Measurements from ENCODE around the gene MMEL1. TPM values are rescaled to one million over a fixed set of nuclear protein-coding genes. Genes with fewer than 3 reads are reported as not detected.

Gene MMEL1
- polyA plus RNA-seq, 1 of the 3 experiments (the other 2 are of a cell fraction) = 0.16 TPM

DNA sequence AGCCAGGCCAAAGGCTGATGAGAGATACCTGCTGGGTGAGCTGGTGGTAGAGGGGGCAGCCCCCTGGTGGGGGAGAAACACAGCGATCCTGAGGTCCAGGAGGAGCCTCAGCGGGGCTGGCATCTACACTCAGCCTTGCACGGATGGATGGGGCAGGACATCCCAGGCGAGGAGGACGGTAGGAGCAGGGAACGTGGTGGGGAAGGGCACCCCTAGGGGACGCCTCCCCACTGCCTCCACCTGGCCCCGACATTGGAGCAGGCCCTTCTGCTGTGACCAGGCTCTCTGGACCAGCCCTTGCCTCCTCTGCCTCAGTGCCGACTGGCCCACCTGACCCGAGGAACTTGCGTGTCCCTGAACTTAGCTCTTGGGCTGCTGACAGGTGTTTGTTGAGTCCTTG lies 6.4 kb upstream of the MMEL1 start:
- Histone ChIP-seq H3K9me2 (no peaks in the 10 kb centered on the region), H3K4me1 (ENCODE audit: control insufficient read depth in 1 of 2, insufficient read depth in 2 of 2, low read depth in 1 of 2, low read length in 1 of 2) (peaks cover 0 to 22% of the 10 kb centered on the region in 2 experiments; a peak in 1 of 4 replicates), H3F3A (replicated peaks; ENCODE audit: insufficient read depth) (no peaks in the 10 kb centered on the region), H4K20me1 (ENCODE audit: insufficient read depth) (no peaks in the 10 kb centered on the region), H3K27me3 (ENCODE audit: insufficient read depth) (no peaks in the 10 kb centered on the region), H3K4me2 (no peak overlapping the region), H3K4me3 (ENCODE audit: low read depth in 2 of 2, low read length in 1 of 2) (no peak overlapping the region), H3K27ac (ENCODE audit: low read depth in 2 of 2, low read length in 1 of 2) (no peak overlapping the region), H3K36me3 (replicated peaks in 1 of 2; ENCODE audit: control insufficient read depth in 1 of 2, insufficient read depth in 2 of 2, low read length in 1 of 2) (no peaks in the 10 kb centered on the region), H2AFZ (ENCODE audit: low read depth) (no peak overlapping the region), H3K79me2 (ENCODE audit: insufficient read depth) (peaks cover 10% of the 10 kb centered on the region; the same call in 1 of the 2 replicates), H3K9ac (no peak overlapping the region), H3K9me3 (no peaks in the 10 kb centered on the region)
- 30% methylated on average over 6 of the region's 11 CpGs for WGBS (ENCODE audit: low lambda C conversion rate)
- POLR2A ChIA-PET = no interaction called here
- TF ChIP-seq POLR2AphosphoS5 (IDR thresholded peaks at IDR 0.05; ENCODE audit: low read depth, low read length) = no peak; the same call in 1 of the 2 replicates
- no peak for TF ChIP-seq EP300 (IDR thresholded peaks at IDR 0.05; ENCODE audit: borderline replicate concordance in 1 of 2, low read depth in 1 of 2, low read length in 1 of 2)
- TF ChIP-seq JUND (IDR thresholded peaks at IDR 0.05) = no peak
- TF ChIP-seq RCOR1 (IDR thresholded peaks at IDR 0.05; ENCODE audit: low read length) = no peak
- no peak for TF ChIP-seq TAF1 (IDR thresholded peaks at IDR 0.05; ENCODE audit: borderline replicate concordance, low read depth, low read length)
- peak; percentile 39 for DNase-seq
- CTCF ChIA-PET = interaction anchor here (1.1 kb wide), 1 partner anchor 23 kb away, joined by 3 read pairs; no protein-coding TSS in a partner anchor

DNA sequence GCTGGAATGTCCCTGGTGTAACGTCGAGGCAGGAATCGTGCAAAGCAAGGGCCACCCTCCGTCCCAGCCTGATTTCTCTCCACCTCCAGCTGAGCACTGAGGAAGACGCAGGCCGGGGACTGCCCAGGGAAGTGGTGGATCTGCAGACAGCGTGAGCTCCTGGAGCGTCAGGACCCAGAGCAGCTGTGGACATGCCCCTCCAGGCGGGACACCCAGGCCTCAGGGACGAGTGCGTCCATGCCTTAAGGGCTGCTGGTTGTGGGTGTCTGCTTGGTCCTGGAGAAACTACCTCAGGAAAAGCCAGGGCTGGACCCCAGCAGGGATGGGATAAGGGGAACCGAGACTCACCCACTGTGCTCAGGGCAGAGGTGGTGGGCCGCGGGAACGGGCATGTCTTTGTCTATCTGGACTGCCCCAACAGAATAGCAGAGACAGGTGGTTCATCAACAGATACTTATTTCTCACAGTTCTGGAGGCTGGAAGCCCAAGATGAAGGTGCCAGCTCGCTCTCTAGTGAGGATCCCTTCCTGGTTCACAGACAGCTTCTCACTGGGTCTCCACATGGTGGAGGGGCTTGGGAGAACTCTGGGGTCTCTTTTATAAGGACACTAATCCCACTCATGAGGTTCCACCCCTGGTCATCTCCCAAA lies 5.8 kb upstream of the MMEL1 start:
- Histone ChIP-seq H3K4me1 (ENCODE audit: control insufficient read depth in 1 of 2, insufficient read depth in 2 of 2, low read depth in 1 of 2, low read length in 1 of 2) (peaks cover 0 to 20% of the 10 kb centered on the region in 2 experiments; a peak in 1 of 4 replicates), H3K27ac (ENCODE audit: low read depth in 2 of 2, low read length in 1 of 2) (no peak overlapping the region), H3K9me3 (no peaks in the 10 kb centered on the region), H3F3A (replicated peaks; ENCODE audit: insufficient read depth) (no peaks in the 10 kb centered on the region), H2AFZ (ENCODE audit: low read depth) (no peak overlapping the region), H3K4me2 (no peak overlapping the region), H3K27me3 (ENCODE audit: insufficient read depth) (no peaks in the 10 kb centered on the region), H3K9ac (no peak overlapping the region), H3K4me3 (ENCODE audit: low read depth in 2 of 2, low read length in 1 of 2) (no peak overlapping the region), H3K36me3 (replicated peaks in 1 of 2; ENCODE audit: control insufficient read depth in 1 of 2, insufficient read depth in 2 of 2, low read length in 1 of 2) (no peaks in the 10 kb centered on the region), H3K9me2 (no peaks in the 10 kb centered on the region), H4K20me1 (ENCODE audit: insufficient read depth) (no peaks in the 10 kb centered on the region), H3K79me2 (ENCODE audit: insufficient read depth) (peaks cover 10% of the 10 kb centered on the region; the same call in 1 of the 2 replicates)
- ChIA-PET POLR2A (interaction anchor here (1.3 kb wide), 1 partner anchor 9 kb away, joined by 3 read pairs; no protein-coding TSS in a partner anchor), CTCF (no interaction called here)
- no peak for DNase-seq
- WGBS (ENCODE audit: low lambda C conversion rate) = 12% methylated on average over 14 of the region's 16 CpGs
- TF ChIP-seq SIN3A (IDR thresholded peaks at IDR 0.05; ENCODE audit: borderline replicate concordance, low read depth, low read length) (no peak), MEF2A (IDR thresholded peaks at IDR 0.05; ENCODE audit: borderline replicate concordance, low read depth) (no peak), POLR2AphosphoS5 (IDR thresholded peaks at IDR 0.05; ENCODE audit: low read depth, low read length) (no peak), GABPA (IDR thresholded peaks at IDR 0.05; ENCODE audit: low read depth) (no peak), RXRA (IDR thresholded peaks at IDR 0.05; ENCODE audit: borderline replicate concordance, low read depth) (no peak), NRF1 (IDR thresholded peaks at IDR 0.05; ENCODE audit: low read depth, low read length) (no peak), SMC3 (IDR thresholded peaks at IDR 0.05; ENCODE audit: low read depth, low read length) (no peak)
- TF ChIP-seq, protein P1, sequence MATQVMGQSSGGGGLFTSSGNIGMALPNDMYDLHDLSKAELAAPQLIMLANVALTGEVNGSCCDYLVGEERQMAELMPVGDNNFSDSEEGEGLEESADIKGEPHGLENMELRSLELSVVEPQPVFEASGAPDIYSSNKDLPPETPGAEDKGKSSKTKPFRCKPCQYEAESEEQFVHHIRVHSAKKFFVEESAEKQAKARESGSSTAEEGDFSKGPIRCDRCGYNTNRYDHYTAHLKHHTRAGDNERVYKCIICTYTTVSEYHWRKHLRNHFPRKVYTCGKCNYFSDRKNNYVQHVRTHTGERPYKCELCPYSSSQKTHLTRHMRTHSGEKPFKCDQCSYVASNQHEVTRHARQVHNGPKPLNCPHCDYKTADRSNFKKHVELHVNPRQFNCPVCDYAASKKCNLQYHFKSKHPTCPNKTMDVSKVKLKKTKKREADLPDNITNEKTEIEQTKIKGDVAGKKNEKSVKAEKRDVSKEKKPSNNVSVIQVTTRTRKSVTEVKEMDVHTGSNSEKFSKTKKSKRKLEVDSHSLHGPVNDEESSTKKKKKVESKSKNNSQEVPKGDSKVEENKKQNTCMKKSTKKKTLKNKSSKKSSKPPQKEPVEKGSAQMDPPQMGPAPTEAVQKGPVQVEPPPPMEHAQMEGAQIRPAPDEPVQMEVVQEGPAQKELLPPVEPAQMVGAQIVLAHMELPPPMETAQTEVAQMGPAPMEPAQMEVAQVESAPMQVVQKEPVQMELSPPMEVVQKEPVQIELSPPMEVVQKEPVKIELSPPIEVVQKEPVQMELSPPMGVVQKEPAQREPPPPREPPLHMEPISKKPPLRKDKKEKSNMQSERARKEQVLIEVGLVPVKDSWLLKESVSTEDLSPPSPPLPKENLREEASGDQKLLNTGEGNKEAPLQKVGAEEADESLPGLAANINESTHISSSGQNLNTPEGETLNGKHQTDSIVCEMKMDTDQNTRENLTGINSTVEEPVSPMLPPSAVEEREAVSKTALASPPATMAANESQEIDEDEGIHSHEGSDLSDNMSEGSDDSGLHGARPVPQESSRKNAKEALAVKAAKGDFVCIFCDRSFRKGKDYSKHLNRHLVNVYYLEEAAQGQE (IDR thresholded peaks at IDR 0.05; ENCODE audit: low read depth, low read length) = no peak
- TF ChIP-seq, protein P2, sequence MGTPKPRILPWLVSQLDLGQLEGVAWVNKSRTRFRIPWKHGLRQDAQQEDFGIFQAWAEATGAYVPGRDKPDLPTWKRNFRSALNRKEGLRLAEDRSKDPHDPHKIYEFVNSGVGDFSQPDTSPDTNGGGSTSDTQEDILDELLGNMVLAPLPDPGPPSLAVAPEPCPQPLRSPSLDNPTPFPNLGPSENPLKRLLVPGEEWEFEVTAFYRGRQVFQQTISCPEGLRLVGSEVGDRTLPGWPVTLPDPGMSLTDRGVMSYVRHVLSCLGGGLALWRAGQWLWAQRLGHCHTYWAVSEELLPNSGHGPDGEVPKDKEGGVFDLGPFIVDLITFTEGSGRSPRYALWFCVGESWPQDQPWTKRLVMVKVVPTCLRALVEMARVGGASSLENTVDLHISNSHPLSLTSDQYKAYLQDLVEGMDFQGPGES (IDR thresholded peaks at IDR 0.05; ENCODE audit: low read depth, low read length) = no peak
